ENCODE measurements around the gene DSCAM.
A peak's percentile ranks its signal among the peaks of the same experiment; 100 is the strongest.

DSCAM gene

DNA sequence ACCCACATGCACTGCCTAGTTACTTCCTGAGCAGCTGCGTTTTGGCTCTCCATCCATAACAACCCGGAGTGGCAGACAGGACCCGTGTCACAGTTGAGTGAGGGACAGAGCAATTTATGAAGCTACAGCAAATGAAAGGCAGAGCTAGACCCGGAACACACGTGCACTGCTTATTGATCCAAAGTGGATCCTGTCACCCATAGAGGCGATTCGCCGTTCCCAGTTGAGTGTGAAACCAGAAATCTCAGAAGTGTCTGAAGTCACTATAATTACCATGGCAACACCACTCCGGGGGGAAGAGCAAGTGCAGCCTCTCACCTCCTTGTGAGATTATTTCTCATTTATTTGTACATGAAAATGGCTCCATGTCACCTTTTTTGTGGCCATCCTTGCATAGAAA lies 365.2 kb downstream of the DSCAM start:
- TF ChIP-seq GABPA (IDR thresholded peaks at IDR 0.05; ENCODE audit: low read depth) (no peak), SPI1 (IDR thresholded peaks at IDR 0.05; ENCODE audit: borderline replicate concordance, low read depth) (no peak), POLR2AphosphoS5 (IDR thresholded peaks at IDR 0.05; ENCODE audit: low read depth) (no peak)
- TF ChIP-seq, protein P1, sequence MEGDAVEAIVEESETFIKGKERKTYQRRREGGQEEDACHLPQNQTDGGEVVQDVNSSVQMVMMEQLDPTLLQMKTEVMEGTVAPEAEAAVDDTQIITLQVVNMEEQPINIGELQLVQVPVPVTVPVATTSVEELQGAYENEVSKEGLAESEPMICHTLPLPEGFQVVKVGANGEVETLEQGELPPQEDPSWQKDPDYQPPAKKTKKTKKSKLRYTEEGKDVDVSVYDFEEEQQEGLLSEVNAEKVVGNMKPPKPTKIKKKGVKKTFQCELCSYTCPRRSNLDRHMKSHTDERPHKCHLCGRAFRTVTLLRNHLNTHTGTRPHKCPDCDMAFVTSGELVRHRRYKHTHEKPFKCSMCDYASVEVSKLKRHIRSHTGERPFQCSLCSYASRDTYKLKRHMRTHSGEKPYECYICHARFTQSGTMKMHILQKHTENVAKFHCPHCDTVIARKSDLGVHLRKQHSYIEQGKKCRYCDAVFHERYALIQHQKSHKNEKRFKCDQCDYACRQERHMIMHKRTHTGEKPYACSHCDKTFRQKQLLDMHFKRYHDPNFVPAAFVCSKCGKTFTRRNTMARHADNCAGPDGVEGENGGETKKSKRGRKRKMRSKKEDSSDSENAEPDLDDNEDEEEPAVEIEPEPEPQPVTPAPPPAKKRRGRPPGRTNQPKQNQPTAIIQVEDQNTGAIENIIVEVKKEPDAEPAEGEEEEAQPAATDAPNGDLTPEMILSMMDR (IDR thresholded peaks at IDR 0.05; ENCODE audit: insufficient read depth, low read length), result no peak
- TF ChIP-seq, protein P2, sequence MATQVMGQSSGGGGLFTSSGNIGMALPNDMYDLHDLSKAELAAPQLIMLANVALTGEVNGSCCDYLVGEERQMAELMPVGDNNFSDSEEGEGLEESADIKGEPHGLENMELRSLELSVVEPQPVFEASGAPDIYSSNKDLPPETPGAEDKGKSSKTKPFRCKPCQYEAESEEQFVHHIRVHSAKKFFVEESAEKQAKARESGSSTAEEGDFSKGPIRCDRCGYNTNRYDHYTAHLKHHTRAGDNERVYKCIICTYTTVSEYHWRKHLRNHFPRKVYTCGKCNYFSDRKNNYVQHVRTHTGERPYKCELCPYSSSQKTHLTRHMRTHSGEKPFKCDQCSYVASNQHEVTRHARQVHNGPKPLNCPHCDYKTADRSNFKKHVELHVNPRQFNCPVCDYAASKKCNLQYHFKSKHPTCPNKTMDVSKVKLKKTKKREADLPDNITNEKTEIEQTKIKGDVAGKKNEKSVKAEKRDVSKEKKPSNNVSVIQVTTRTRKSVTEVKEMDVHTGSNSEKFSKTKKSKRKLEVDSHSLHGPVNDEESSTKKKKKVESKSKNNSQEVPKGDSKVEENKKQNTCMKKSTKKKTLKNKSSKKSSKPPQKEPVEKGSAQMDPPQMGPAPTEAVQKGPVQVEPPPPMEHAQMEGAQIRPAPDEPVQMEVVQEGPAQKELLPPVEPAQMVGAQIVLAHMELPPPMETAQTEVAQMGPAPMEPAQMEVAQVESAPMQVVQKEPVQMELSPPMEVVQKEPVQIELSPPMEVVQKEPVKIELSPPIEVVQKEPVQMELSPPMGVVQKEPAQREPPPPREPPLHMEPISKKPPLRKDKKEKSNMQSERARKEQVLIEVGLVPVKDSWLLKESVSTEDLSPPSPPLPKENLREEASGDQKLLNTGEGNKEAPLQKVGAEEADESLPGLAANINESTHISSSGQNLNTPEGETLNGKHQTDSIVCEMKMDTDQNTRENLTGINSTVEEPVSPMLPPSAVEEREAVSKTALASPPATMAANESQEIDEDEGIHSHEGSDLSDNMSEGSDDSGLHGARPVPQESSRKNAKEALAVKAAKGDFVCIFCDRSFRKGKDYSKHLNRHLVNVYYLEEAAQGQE (IDR thresholded peaks at IDR 0.05; ENCODE audit: insufficient replicate concordance, low read depth), result no peak
- no peak for DNase-seq (ENCODE audit: low read depth in 1 of 2, low spot score in 1 of 2)

DNA sequence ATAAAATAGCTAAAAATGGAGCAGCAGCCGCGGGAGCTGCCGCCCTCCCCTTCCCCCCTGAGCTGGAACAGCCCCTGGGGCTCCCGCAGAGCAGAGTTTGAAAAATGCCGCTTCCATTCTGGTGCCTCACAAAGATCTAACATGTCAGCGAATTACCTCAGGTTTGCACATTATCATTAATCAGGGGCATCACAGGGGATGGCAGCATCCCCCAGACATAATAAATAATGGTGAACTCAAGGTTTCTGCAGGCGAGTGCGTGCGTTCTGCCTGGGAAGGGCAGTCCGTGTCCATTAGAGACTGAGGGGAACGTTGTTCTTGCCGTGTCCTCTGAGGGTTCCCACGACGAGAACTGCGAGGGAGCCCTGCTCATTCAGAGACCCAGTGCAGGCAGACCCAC lies 372.4 kb downstream of the DSCAM start:
- TF ChIP-seq GABPA (IDR thresholded peaks at IDR 0.05; ENCODE audit: low read depth) (no peak), SPI1 (IDR thresholded peaks at IDR 0.05; ENCODE audit: borderline replicate concordance, low read depth) (no peak), POLR2AphosphoS5 (IDR thresholded peaks at IDR 0.05; ENCODE audit: low read depth) (no peak)
- TF ChIP-seq, protein P2 (IDR thresholded peaks at IDR 0.05; ENCODE audit: insufficient replicate concordance, low read depth), result no peak
- TF ChIP-seq, protein P1 (IDR thresholded peaks at IDR 0.05; ENCODE audit: insufficient read depth, low read length), result no peak
- Histone ChIP-seq H3K27ac (replicated peaks) (no peak overlapping the region), H3K4me3 (replicated peaks; ENCODE audit: insufficient read depth, low read length) (no peak overlapping the region), H3K27me3 (ENCODE audit: insufficient read depth, poor library complexity, severe bottlenecking) (no peaks in the 10 kb centered on the region)
- DNase-seq (ENCODE audit: low read depth in 1 of 2, low spot score in 1 of 2), result no peak

More for the DNA sequence above, 365.2 kb downstream of the DSCAM start:
- Histone ChIP-seq H3K27ac (replicated peaks) (no peak overlapping the region), H3K27me3 (ENCODE audit: insufficient read depth, poor library complexity, severe bottlenecking) (peaks cover 6% of the 10 kb centered on the region), H3K4me3 (replicated peaks; ENCODE audit: insufficient read depth, low read length) (no peak overlapping the region)

DNA sequence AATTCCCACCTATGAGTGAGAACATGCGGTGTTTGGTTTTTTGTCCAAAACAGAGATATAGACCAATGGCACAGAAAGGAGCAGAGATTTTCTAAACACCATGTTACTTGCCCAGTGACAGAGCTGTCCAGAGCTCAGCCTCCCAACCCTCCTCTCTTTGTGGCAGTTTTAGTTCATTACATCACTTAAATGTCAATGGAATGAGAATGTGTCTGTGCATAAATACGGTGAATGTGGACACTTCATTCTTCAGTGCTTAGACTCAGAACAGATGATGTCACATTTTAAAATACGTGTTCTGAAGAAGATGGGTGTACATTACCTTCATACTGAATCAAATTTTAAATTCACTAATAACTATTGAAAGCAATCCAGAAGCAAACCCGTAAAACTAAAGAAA lies 374.9 kb downstream of the DSCAM start:
- no peaks in the 10 kb centered on the region for H3K27me3 ChIP-seq (ENCODE audit: insufficient read depth, poor library complexity, severe bottlenecking)
- no peak overlapping the region for H3K4me3 ChIP-seq (replicated peaks; ENCODE audit: insufficient read depth, low read length)
- H3K27ac ChIP-seq (replicated peaks), result no peak overlapping the region
- TF ChIP-seq, protein P1 (IDR thresholded peaks at IDR 0.05; ENCODE audit: insufficient read depth, low read length), result no peak
- TF ChIP-seq SPI1 (IDR thresholded peaks at IDR 0.05; ENCODE audit: borderline replicate concordance, low read depth) (no peak), GABPA (IDR thresholded peaks at IDR 0.05; ENCODE audit: low read depth) (no peak), POLR2AphosphoS5 (IDR thresholded peaks at IDR 0.05; ENCODE audit: low read depth) (no peak)
- DNase-seq (ENCODE audit: low read depth in 1 of 2, low spot score in 1 of 2), result no peak

DNA sequence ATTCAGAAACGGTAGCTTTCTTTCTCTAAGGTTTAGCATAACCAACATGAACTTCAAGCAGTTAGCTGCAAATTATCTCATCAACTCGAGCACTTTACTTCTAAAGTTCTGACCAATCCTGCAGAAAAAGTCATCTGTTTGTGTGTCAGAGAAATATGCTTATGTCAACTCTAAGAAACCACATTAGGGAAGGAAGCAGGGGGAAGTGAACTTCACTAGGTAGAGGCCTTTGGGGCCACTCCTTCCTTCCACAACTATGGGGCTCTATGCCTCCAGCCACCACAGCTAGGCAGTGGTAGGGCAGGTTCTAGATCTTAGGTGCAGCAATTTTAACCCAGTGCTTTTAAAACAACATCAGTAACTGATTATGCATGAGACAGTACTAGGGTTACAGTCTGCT lies 375.9 kb downstream of the DSCAM start:
- Histone ChIP-seq H3K27ac (replicated peaks) (no peak overlapping the region), H3K4me3 (replicated peaks; ENCODE audit: insufficient read depth, low read length) (no peak overlapping the region), H3K27me3 (ENCODE audit: insufficient read depth, poor library complexity, severe bottlenecking) (no peaks in the 10 kb centered on the region)
- peak in 1 of 2 experiments; percentile 55 for DNase-seq (ENCODE audit: low read depth in 1 of 2, low spot score in 1 of 2)
- TF ChIP-seq, protein P1 (IDR thresholded peaks at IDR 0.05; ENCODE audit: insufficient read depth, low read length), result no peak
- no peak for TF ChIP-seq GABPA (IDR thresholded peaks at IDR 0.05; ENCODE audit: low read depth)
- TF ChIP-seq, protein P2 (IDR thresholded peaks at IDR 0.05; ENCODE audit: insufficient replicate concordance, low read depth), result no peak
- peak; percentile 70; the same call in 1 of the 2 replicates for TF ChIP-seq SPI1 (IDR thresholded peaks at IDR 0.05; ENCODE audit: borderline replicate concordance, low read depth)
- TF ChIP-seq POLR2AphosphoS5 (IDR thresholded peaks at IDR 0.05; ENCODE audit: low read depth), result no peak
